Measurements from ENCODE around the gene ZNF511. TPM values are rescaled to one million over a fixed set of nuclear protein-coding genes. Genes with fewer than 3 reads are reported as not detected.

ZNF511 gene
- total and polyA plus RNA-seq, 9 of the 15 experiments (the other 6 are each of a cell fraction or from before 2014, with no cell fraction given), result 0.61 to 69.3 (median 40.1) TPM

GRCh38 chr10:133294189-133294588 lies 14.5 kb upstream of the ZNF511 start (continued):
- no peak for TF ChIP-seq MNT (conservative IDR thresholded peaks at IDR 0.05)
- no peak for TF ChIP-seq BCL6 (CRISPR knock-in tag; IDR thresholded peaks at IDR 0.05)
- TF ChIP-seq HMBOX1 (IDR thresholded peaks at IDR 0.05), result no peak

- no TSS peak for BruUV-seq (replicated peaks)
Measured at GRCh38 chr10:133295426-133296320, 13.0 kb upstream of the ZNF511 start.

More at GRCh38 chr10:133295426-133296320, 13.0 kb upstream of the ZNF511 start:
- H3K4me2 ChIP-seq (ENCODE audit: insufficient read depth, low read length), result no peak overlapping the region
- intact Hi-C loops (cut with micrococcal nuclease), result no loop called here
- TF ChIP-seq ZNF695 (CRISPR knock-in tag; IDR thresholded peaks at IDR 0.05) (no peak), NR2C1 (IDR thresholded peaks at IDR 0.05) (no peak), NR2C1 (tag; IDR thresholded peaks at IDR 0.05) (no peak), BMI1 (IDR thresholded peaks at IDR 0.05; ENCODE audit: low read length) (no peak), ATF3 (IDR thresholded peaks at IDR 0.05) (no peak), ATF3 (CRISPR knock-in tag; conservative IDR thresholded peaks at IDR 0.05) (no peak), ZNF699 (CRISPR knock-in tag; IDR thresholded peaks at IDR 0.05; ENCODE audit: insufficient replicate concordance) (no peak)
- in situ Hi-C loops (cut with MboI), result no loop called here
- H3K36me3 ChIP-seq (ENCODE audit: control insufficient read depth, insufficient read depth, low read length), result peaks cover 80% of the 10 kb centered on the region; the same call in 2 of the 3 replicates
- CTCF ChIA-PET (ENCODE audit: low intra/inter-chr PET ratio), result no interaction called here
- H3K4me1 ChIP-seq (replicated peaks in 1 of 2; ENCODE audit: control insufficient read depth in 2 of 2, insufficient read depth in 2 of 2, low read length in 2 of 2), result no peaks in the 10 kb centered on the region
- no peak overlapping the region for H3K4me3 ChIP-seq
- no peaks in the 10 kb centered on the region for H4K20me1 ChIP-seq (replicated peaks; ENCODE audit: control insufficient read depth, insufficient read depth, low read length)
- H3K79me2 ChIP-seq (ENCODE audit: control insufficient read depth, insufficient read depth, low read length), result no peaks in the 10 kb centered on the region
- no peaks in the 10 kb centered on the region for H3K9me3 ChIP-seq (replicated peaks; ENCODE audit: control insufficient read depth, insufficient read depth, low read depth, low read length)
- POLR2A ChIA-PET, result interaction anchor here (0.7 to 1.4 kb wide), 2 partner anchors 9 to 17 kb away, joined by 3 to 4 read pairs; no protein-coding TSS in a partner anchor
- H3K9me1 ChIP-seq (ENCODE audit: control insufficient read depth, insufficient read depth, low read length), result no peaks in the 10 kb centered on the region
- WGBS (ENCODE audit: insufficient coverage, low coverage, missing lambda C conversion rate), result 96% methylated on average over 25 of the region's 42 CpGs
- no peak overlapping the region; a peak in 1 of 4 replicates for H3K9ac ChIP-seq (ENCODE audit: insufficient read depth in 1 of 2, low read depth in 2 of 2, low read length in 2 of 2)
- no peak overlapping the region for H3K27ac ChIP-seq (ENCODE audit: extremely low read depth, low read depth, low read length)
- FAIRE-seq (no peak), ATAC-seq (no peak), DNase-seq (ENCODE audit: extremely low read depth in 1 of 4, low spot score in 3 of 4) (no peak)
- no peaks in the 10 kb centered on the region for H3K27me3 ChIP-seq (ENCODE audit: control insufficient read depth in 2 of 2, insufficient read depth in 2 of 2, low read length in 2 of 2)
- no peak overlapping the region for H2AFZ ChIP-seq (ENCODE audit: low read depth, low read length)

Data from K562 (cell line).